Caco-2 (cell line): Measurements from ENCODE around the gene LRRC75A. TPM values are rescaled to one million over a fixed set of nuclear protein-coding genes. Genes with fewer than 3 reads are reported as not detected.
A peak's percentile ranks its signal among the peaks of the same experiment; 100 is the strongest.

ENCODE experiments used
- BruUV-seq: library from RNA; stranded (reverse); fragments of 400-500 nt; replicated peaks from 2 replicates; lab custom pipeline; 2021; lab: Mats Ljungman, UMichigan
- CTCF ChIA-PET: fragments of 300-600 bp; sonication (Branson Sonifier 250); formaldehyde crosslinking; loops from one replicate; lab custom pipeline; 2022; ENCODE audit warnings: antibody characterized with exemption; lab: Charles Lee
- POLR2A ChIA-PET: fragments of 300-600 bp; sonication (Branson Sonifier 250); formaldehyde crosslinking; loops from one replicate; lab custom pipeline; 2022; ENCODE audit warnings: antibody characterized with exemption; lab: Charles Lee
- DNase-seq, 2 experiments: peaks; one replicate each; pipeline versions ENCODE4 v3.0.0 to v3.0.0-alpha.2; 2020 to 2022
- H3K27me3 ChIP-seq: replicated peaks from 2 replicates; pipeline ENCODE4 v1.6.0; 2011; ENCODE audit warnings: low read length; ENCODE audit not compliant: control insufficient read depth, insufficient read depth
- H3K36me3 ChIP-seq: 2 replicates; pipeline ENCODE4 v1.5.1; 2011; ENCODE audit warnings: low read length; ENCODE audit not compliant: control insufficient read depth, insufficient read depth
- H3K4me1 ChIP-seq: fragments of 250-450 bp; sonication (Bioruptor Pico); 2 replicates; pipeline ENCODE4 v1.5.1; 2020; ENCODE audit warnings: mild to moderate bottlenecking
- H3K4me3 ChIP-seq: 2 replicates; pipeline ENCODE4 v1.5.1; 2011; ENCODE audit warnings: low read depth, mild to moderate bottlenecking, control low read depth, low read length
- H3K9me3 ChIP-seq: fragments of 250-450 bp; sonication (Bioruptor Pico); 2 replicates; pipeline ENCODE4 v1.5.1; 2020; ENCODE audit warnings: mild to moderate bottlenecking, moderate library complexity
- H3K27ac Mint-ChIP-seq: one replicate; pipeline ENCODE4 v1.8.0; 2022; ENCODE audit warnings: mixed read lengths; ENCODE audit not compliant: unreplicated experiment
- H3K27me3 Mint-ChIP-seq: one replicate; pipeline ENCODE4 v1.8.0; 2022; ENCODE audit warnings: mixed read lengths; ENCODE audit not compliant: insufficient read depth, unreplicated experiment
- H3K36me3 Mint-ChIP-seq: one replicate; pipeline ENCODE4 v1.8.0; 2022; ENCODE audit warnings: mild to moderate bottlenecking, mixed read lengths; ENCODE audit not compliant: insufficient read depth, unreplicated experiment
- H3K4me1 Mint-ChIP-seq: one replicate; pipeline ENCODE4 v1.8.0; 2022; ENCODE audit warnings: low read depth, mixed read lengths; ENCODE audit not compliant: unreplicated experiment
- H3K4me3 Mint-ChIP-seq: one replicate; pipeline ENCODE4 v1.8.0; 2022; ENCODE audit warnings: mild to moderate bottlenecking, moderate library complexity, mixed read lengths; ENCODE audit not compliant: unreplicated experiment
- H3K9me3 Mint-ChIP-seq: one replicate; pipeline ENCODE4 v1.8.0; 2022; ENCODE audit warnings: mixed read lengths; ENCODE audit not compliant: unreplicated experiment
- intact Hi-C: fragments of 100-400 bp; cut with micrococcal nuclease; formaldehyde crosslinking; loops from one replicate; pipeline ENCODE4 v1.10.0; 2022; ENCODE audit not compliant: unreplicated experiment
- total RNA-seq: library from RNA; stranded (reverse); gene quantifications from 2 replicates; pipeline ENCODE4 v1.2.3, GENCODE V29; 2022
- TF ChIP-seq, protein P1 (sequence below), 2 experiments: fragments of 200-600 bp in 1 of 2; IDR thresholded peaks; 1 replicate in 1 of 2; 2 replicates in 1 of 2; pipeline versions ENCODE4 v1.5.1 to v1.8.0; 2011 to 2022; ENCODE audit warnings: antibody characterized with exemption in 1 of 2, control low read depth in 1 of 2, inconsistent platforms in 1 of 2, low read depth in 1 of 2, low read length in 1 of 2, mild to moderate bottlenecking in 1 of 2, moderate library complexity in 1 of 2; ENCODE audit not compliant: insufficient read depth in 1 of 2, severe bottlenecking in 1 of 2, unreplicated experiment in 1 of 2

The LRRC75A gene
- total RNA-seq, 1 experiment from 2014 or later: 4.5 TPM

DNA sequence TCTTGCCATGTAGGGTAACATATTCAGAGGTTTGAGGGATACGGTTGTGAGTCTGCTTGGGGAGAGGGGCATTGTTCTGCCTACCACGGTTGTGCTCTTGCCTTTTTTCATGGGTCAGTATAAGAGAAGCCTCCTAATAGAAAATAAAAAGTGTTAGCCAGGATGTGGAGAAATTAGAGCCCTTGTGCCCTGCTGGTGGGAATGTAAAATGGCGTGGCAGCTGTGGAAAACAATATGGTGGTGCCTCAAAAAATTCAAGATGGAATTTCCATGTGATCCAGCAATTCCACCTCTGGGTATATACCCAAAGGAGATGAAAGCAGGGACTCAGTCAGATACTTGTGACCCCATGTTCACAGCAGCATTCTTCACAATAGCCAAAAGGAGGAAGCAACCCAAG is 14.2 kb upstream of the LRRC75A start:
- BruUV-seq: no TSS peak
- H3K4me1 ChIP-seq: peaks cover 26% of the 10 kb centered on the region
- no peak for DNase-seq
- Mint-ChIP-seq H3K27ac (peak overlapping the region; percentile 77), H3K4me3 (no peak overlapping the region), H3K9me3 (peaks cover 17% of the 10 kb centered on the region), H3K36me3 (no peaks in the 10 kb centered on the region), H3K27me3 (no peaks in the 10 kb centered on the region), H3K4me1 (peaks cover 40% of the 10 kb centered on the region)
- ChIA-PET POLR2A (no interaction called here), CTCF (interaction anchor here (2.3 kb wide), 1 partner anchor 16 kb away, joined by 9 read pairs; no protein-coding TSS in a partner anchor)
- no peaks in the 10 kb centered on the region for H3K27me3 ChIP-seq
- H3K36me3 ChIP-seq: no peaks in the 10 kb centered on the region
- TF ChIP-seq, protein P1, sequence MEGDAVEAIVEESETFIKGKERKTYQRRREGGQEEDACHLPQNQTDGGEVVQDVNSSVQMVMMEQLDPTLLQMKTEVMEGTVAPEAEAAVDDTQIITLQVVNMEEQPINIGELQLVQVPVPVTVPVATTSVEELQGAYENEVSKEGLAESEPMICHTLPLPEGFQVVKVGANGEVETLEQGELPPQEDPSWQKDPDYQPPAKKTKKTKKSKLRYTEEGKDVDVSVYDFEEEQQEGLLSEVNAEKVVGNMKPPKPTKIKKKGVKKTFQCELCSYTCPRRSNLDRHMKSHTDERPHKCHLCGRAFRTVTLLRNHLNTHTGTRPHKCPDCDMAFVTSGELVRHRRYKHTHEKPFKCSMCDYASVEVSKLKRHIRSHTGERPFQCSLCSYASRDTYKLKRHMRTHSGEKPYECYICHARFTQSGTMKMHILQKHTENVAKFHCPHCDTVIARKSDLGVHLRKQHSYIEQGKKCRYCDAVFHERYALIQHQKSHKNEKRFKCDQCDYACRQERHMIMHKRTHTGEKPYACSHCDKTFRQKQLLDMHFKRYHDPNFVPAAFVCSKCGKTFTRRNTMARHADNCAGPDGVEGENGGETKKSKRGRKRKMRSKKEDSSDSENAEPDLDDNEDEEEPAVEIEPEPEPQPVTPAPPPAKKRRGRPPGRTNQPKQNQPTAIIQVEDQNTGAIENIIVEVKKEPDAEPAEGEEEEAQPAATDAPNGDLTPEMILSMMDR (IDR thresholded peaks at IDR 0.05; ENCODE audit: insufficient read depth in 1 of 2, low read depth in 1 of 2, low read length in 1 of 2, severe bottlenecking in 1 of 2, unreplicated experiment in 1 of 2): no peak
- H3K4me3 ChIP-seq: no peak overlapping the region
- H3K9me3 ChIP-seq: no peaks in the 10 kb centered on the region
- intact Hi-C loops: no loop called here

DNA sequence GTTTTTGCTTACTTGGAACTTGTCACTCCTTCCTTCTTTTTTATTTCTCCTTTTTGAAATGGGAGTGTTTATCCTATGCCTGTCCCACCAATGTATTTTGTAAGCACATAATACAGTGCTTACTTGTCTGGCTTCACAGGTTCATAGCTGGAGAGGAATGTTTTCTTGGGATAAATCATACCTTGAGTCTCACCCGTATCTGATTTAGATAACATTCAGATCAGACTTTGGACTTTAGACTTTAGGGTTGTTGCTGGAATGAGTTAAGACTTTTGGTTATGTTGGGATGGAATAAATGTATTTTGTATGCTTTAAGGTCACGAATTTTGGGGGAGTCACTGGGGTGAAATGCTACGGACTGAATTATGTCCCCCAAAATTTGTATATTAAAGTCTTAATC is 13.0 kb upstream of the LRRC75A start:
- no peak overlapping the region for H3K4me3 ChIP-seq
- POLR2A ChIA-PET: no interaction called here
- intact Hi-C loops: loop anchor here (1.0 kb wide), 1 partner anchor 13 kb away; the partner anchor contains the start of gene LRRC75A
- Mint-ChIP-seq H3K9me3 (peaks cover 17% of the 10 kb centered on the region), H3K36me3 (no peaks in the 10 kb centered on the region), H3K27me3 (no peaks in the 10 kb centered on the region), H3K4me1 (peaks cover 40% of the 10 kb centered on the region), H3K27ac (peak overlapping the region; percentile 77), H3K4me3 (peak overlapping the region; percentile 17)
- no TSS peak for BruUV-seq
- peaks cover 26% of the 10 kb centered on the region for H3K4me1 ChIP-seq
- peak in 1 of 2 experiments; percentile 38 for DNase-seq
- CTCF ChIA-PET: interaction anchor here (0.5 to 2.3 kb wide), 2 partner anchors 17 to 31 kb away, joined by 3 to 9 read pairs; no protein-coding TSS in a partner anchor
- TF ChIP-seq, protein P1 (IDR thresholded peaks at IDR 0.05; ENCODE audit: insufficient read depth in 1 of 2, low read depth in 1 of 2, low read length in 1 of 2, severe bottlenecking in 1 of 2, unreplicated experiment in 1 of 2): no peak
- H3K9me3 ChIP-seq: no peaks in the 10 kb centered on the region
- H3K27me3 ChIP-seq: no peaks in the 10 kb centered on the region
- no peaks in the 10 kb centered on the region for H3K36me3 ChIP-seq

DNA sequence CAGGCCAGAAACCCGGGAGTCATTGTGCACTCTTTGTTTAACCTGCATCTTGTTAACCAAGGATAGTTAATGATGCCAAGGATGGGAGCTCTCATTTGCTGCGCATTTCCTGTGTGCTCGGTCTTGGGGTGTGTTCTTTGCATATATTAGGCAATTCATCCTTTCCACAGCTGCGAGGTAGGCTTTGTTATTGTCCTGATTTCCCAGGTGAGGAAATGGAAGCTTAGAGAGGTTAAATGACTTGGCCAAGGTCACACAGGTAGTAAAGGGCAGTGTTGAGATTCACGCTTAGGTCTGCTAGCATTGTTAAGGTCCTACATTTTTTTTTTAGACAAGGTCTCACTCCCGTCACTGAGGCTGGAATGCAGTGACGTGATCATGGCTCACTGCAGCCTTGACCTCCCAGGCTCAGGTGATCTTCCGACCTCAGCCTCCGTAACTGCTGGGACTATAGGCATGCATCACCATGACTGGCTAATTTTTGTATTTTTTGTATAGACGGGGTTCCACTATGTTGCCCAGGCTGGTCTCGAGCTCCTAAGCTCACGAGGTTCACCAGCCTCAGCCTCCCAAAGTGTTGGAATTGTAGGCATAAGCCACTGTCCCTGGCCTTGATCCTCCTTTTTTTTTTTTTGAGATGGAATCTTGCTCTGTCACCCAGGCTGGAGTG is 5.0 kb upstream of the LRRC75A start:
- intact Hi-C loops: no loop called here
- no peak for DNase-seq
- Histone ChIP-seq H3K36me3 (no peaks in the 10 kb centered on the region), H3K9me3 (no peaks in the 10 kb centered on the region), H3K4me1 (no peaks in the 10 kb centered on the region), H3K27me3 (no peaks in the 10 kb centered on the region), H3K4me3 (no peak overlapping the region)
- CTCF ChIA-PET: interaction anchor here (0.5 kb wide), 1 partner anchor 12 kb away, joined by 4 read pairs; no protein-coding TSS in a partner anchor
- no peaks in the 10 kb centered on the region for H3K4me1 Mint-ChIP-seq
- TF ChIP-seq, protein P1 (IDR thresholded peaks at IDR 0.05; ENCODE audit: insufficient read depth in 1 of 2, low read depth in 1 of 2, low read length in 1 of 2, severe bottlenecking in 1 of 2, unreplicated experiment in 1 of 2): no peak
- no peaks in the 10 kb centered on the region for H3K9me3 Mint-ChIP-seq
- H3K36me3 Mint-ChIP-seq: no peaks in the 10 kb centered on the region
- H3K27me3 Mint-ChIP-seq: peaks cover 3% of the 10 kb centered on the region
- no peak overlapping the region for H3K27ac Mint-ChIP-seq
- POLR2A ChIA-PET: no interaction called here
- H3K4me3 Mint-ChIP-seq: no peak overlapping the region
- BruUV-seq: no TSS peak
